DMS53 treated with DMSO at 0.1 percent for 48 hours (cell line): ENCODE results near the gene KCNH4.
"Not testable (repeated sequence)": the region's sequence is repeated elsewhere in the genome, so short reads cannot be mapped to it uniquely, and the experiment has no call there.

ENCODE experiments used
- DNase-seq: peaks from one replicate; lab custom pipeline; 2025; ENCODE audit not compliant: unreplicated experiment; lab: John Stamatoyannopoulos, UW

KCNH4 gene

GRCh38 chr17:42180922-42181850, at the start of gene KCNH4:
KCNH4 (minus strand) TSS chr17:42181142; CDS start chr17:42180945, 197 bp downstream.
- peak; percentile 40 for DNase-seq

GRCh38 chr17:42230225-42230624, 49.3 kb upstream of the KCNH4 start:
- no peak for DNase-seq

- no peak for DNase-seq
These were observed 47.1 kb upstream of the KCNH4 start for GRCh38 chr17:42227849-42228700.

- no peak for DNase-seq
These were observed 44.7 kb upstream of the KCNH4 start for GRCh38 chr17:42225646-42226045.

- DNase-seq: no peak
These were observed 43.7 kb upstream of the KCNH4 start for GRCh38 chr17:42224651-42225050.

GRCh38 chr17:42221886-42222745, 41.2 kb upstream of the KCNH4 start:
- DNase-seq: peak; percentile 26

- DNase-seq: not testable (repeated sequence)
These were observed 38.3 kb upstream of the KCNH4 start for GRCh38 chr17:42219280-42219679.

- no peak for DNase-seq
These were observed 33.2 kb upstream of the KCNH4 start for GRCh38 chr17:42214156-42214555.

GRCh38 chr17:42212382-42212781, 31.4 kb upstream of the KCNH4 start:
- no peak for DNase-seq

GRCh38 chr17:42211921-42212341, 31.0 kb upstream of the KCNH4 start:
- DNase-seq: not testable (repeated sequence)

- no peak for DNase-seq
These were observed 29.1 kb upstream of the KCNH4 start for GRCh38 chr17:42210046-42210445.

- DNase-seq: not testable (repeated sequence)
These were observed 25.2 kb upstream of the KCNH4 start for GRCh38 chr17:42206153-42206612.

GRCh38 chr17:42203354-42203753, 22.4 kb upstream of the KCNH4 start:
- DNase-seq: no peak

- no peak for DNase-seq
These were observed 21.8 kb upstream of the KCNH4 start for GRCh38 chr17:42202696-42203095.

GRCh38 chr17:42202159-42202558, 21.2 kb upstream of the KCNH4 start:
- DNase-seq: no peak

GRCh38 chr17:42201458-42201772, 20.5 kb upstream of the KCNH4 start:
- no peak for DNase-seq

GRCh38 chr17:42200706-42201457, 19.9 kb upstream of the KCNH4 start:
- no peak for DNase-seq

- DNase-seq: no peak
These were observed 18.6 kb upstream of the KCNH4 start for GRCh38 chr17:42199416-42200011.

- DNase-seq: no peak
These were observed 18.0 kb upstream of the KCNH4 start for GRCh38 chr17:42198897-42199296.
